OCI-LY3 (cell line): ENCODE measurements around the gene AOAH.

Experiments
- CTCF ChIP-seq: fragments of 200-600, 300-600 bp; sonication (generic); IDR thresholded peaks from 2 replicates; pipeline ENCODE4 v1.5.1; 2014; ENCODE audit warnings: antibody characterized with exemption, low read length, low read depth
- EZH2phosphoT487 ChIP-seq: fragments of 200-600 bp; shearing (Covaris generic); IDR thresholded peaks from 2 replicates; pipeline ENCODE4 v1.6.1; 2018; ENCODE audit warnings: antibody characterized with exemption, mixed run types, low read depth

DNA sequence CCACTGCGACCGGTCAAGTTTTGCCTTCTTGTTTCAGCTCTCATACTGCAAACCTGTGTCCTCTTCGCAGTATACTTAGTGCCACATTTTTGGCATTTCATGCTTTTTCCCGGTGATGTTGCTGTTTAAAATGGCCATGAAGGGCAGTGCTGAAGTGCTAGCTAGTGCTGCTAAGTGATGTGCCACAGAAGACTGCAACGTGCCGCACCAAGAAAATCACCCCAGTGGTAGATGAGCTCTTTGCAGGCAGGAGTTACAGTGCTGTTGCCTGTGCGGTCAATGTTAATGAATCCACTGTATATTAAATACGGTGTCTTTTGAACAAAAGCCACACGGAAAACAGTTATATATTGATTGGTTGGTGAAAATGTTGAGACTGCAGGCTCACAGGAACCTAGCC is 214.3 kb downstream of the AOAH start:
- TF ChIP-seq CTCF (no peak), EZH2phosphoT487 (no peak)
